HFF-Myc (cell line): ENCODE data around the gene ZNF597.
A peak's percentile ranks its signal among the peaks of the same experiment; 100 is the strongest.

Experiments
- DNase-seq: peaks from one replicate; pipeline ENCODE4 v3.0.0-alpha.2; 2011; ENCODE audit warnings: low read depth; ENCODE audit errors: extremely low read depth
- H3K4me3 ChIP-seq: replicated peaks from 2 replicates; pipeline ENCODE4 v1.5.1; 2011; ENCODE audit warnings: low read depth, mild to moderate bottlenecking, control low read depth, low read length
- CTCF ChIP-seq: IDR thresholded peaks from 2 replicates; pipeline ENCODE4 v1.5.1; 2012; ENCODE audit warnings: mild to moderate bottlenecking, low read depth, low read length, control low read depth; ENCODE audit errors: missing control alignments

Gene ZNF597

GRCh38 chr16:3401719-3402397 is 41.4 kb downstream of the ZNF597 start:
- no peak for TF ChIP-seq CTCF
- DNase-seq: no peak
- H3K4me3 ChIP-seq: peak overlapping the region; percentile 78

GRCh38 chr16:3400779-3401688 is 42.3 kb downstream of the ZNF597 start, which contains the start of the genes ZNF174 and ZSCAN32:
Gene ZNF174 (plus strand): TSS chr16:3401215. CDS start chr16:3402005, 790 bp downstream.
Gene ZSCAN32 (minus strand): TSS chr16:3401004. CDS start chr16:3397557, 3,447 bp downstream.
- TF ChIP-seq CTCF: no peak
- peak; percentile 98 for DNase-seq
- peak within 1 kb of the TSS; percentile 78 for H3K4me3 ChIP-seq

- peak overlapping the region; percentile 78 for H3K4me3 ChIP-seq
- DNase-seq: no peak
- no peak for TF ChIP-seq CTCF
Measured at GRCh38 chr16:3400446-3400778, 42.9 kb downstream of the ZNF597 start.

GRCh38 chr16:3389663-3390338 is 53.5 kb downstream of the ZNF597 start:
- H3K4me3 ChIP-seq: no peak overlapping the region
- DNase-seq: no peak
- no peak for TF ChIP-seq CTCF

GRCh38 chr16:3388325-3388724 is 55.0 kb downstream of the ZNF597 start:
- no peak for TF ChIP-seq CTCF
- DNase-seq: no peak
- H3K4me3 ChIP-seq: no peak overlapping the region

GRCh38 chr16:3383045-3383448 is 60.3 kb downstream of the ZNF597 start:
- DNase-seq: no peak
- no peak overlapping the region for H3K4me3 ChIP-seq
- no peak for TF ChIP-seq CTCF
